Nephron (organoid): ENCODE data around the gene KDM5A.
"Not testable (repeated sequence)": the region's sequence is repeated elsewhere in the genome, so short reads cannot be mapped to it uniquely, and the experiment has no call there.

Source experiments
- H3K27ac Mint-ChIP-seq, 3 experiments: 2 replicates each; pipeline ENCODE4 v1.8.0; 2020; ENCODE audit warnings: mixed read lengths in 3 of 3, mild to moderate bottlenecking in 2 of 3, moderate library complexity in 1 of 3
- H3K27me3 Mint-ChIP-seq: 2 replicates; pipeline ENCODE4 v1.8.0; 2021; ENCODE audit warnings: low read depth, mild to moderate bottlenecking, moderate library complexity, mixed read lengths
- H3K36me3 Mint-ChIP-seq: 2 replicates; pipeline ENCODE4 v1.8.0; 2020; ENCODE audit warnings: low read depth, mixed read lengths
- H3K4me1 Mint-ChIP-seq: 2 replicates; pipeline ENCODE4 v1.8.0; 2020; ENCODE audit warnings: mixed read lengths
- H3K4me3 Mint-ChIP-seq, 3 experiments: 2 replicates each; pipeline ENCODE4 v1.8.0; 2020; ENCODE audit warnings: mild to moderate bottlenecking in 3 of 3, mixed read lengths in 3 of 3, moderate library complexity in 2 of 3
- H3K9me3 Mint-ChIP-seq: 2 replicates; pipeline ENCODE4 v1.8.0; 2020; ENCODE audit warnings: mixed read lengths
- TF ChIP-seq, protein P1 (sequence below), 3 experiments: fragments of 200-600 bp; sonication (generic); IDR thresholded peaks; one replicate each; pipeline ENCODE4 v1.5.0; 2021; ENCODE audit warnings: antibody characterized with exemption in 3 of 3; ENCODE audit not compliant: unreplicated experiment in 3 of 3

Gene KDM5A

DNA sequence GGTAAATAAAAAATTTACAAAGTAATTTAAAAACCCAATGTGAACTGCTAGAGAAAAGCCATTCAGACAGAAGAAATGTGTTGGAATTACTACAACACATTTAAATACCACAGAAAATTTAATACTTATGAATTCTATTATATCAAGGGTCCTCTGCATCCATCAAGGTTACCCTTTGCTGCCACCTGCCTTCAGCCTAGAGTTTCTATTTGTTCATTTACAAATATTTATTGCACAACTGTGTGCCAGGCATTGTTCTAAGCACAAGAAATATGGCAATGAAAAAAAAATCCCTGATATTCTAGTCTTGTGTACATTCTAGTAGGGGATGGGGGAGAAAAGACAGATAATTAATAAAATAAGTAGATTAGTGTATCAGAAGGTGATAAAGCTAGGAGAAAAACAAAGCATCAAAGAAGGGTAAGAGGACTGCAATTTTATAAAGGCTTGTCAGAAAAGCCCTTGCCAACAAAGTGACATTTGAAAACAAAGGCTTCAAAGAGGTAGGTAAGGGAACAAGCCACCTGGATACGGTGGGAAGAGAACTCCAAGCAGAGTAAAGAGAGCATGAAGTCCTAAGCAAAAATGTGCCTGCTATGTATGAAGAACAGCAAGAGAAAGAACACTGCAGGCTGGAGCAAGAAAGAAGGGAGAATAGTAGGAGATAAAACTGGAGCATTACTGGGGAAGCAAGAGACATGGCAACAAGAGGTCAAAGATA, 67.4 kb downstream of the KDM5A start:
- Mint-ChIP-seq H3K27me3 (no peaks in the 10 kb centered on the region), H3K4me1 (no peaks in the 10 kb centered on the region), H3K9me3 (no peaks in the 10 kb centered on the region), H3K27ac (peak overlapping the region in 1 of 3 experiments; percentile 33), H3K4me3 (no peak overlapping the region), H3K36me3 (peaks cover 78% of the 10 kb centered on the region)
- TF ChIP-seq, protein P1, sequence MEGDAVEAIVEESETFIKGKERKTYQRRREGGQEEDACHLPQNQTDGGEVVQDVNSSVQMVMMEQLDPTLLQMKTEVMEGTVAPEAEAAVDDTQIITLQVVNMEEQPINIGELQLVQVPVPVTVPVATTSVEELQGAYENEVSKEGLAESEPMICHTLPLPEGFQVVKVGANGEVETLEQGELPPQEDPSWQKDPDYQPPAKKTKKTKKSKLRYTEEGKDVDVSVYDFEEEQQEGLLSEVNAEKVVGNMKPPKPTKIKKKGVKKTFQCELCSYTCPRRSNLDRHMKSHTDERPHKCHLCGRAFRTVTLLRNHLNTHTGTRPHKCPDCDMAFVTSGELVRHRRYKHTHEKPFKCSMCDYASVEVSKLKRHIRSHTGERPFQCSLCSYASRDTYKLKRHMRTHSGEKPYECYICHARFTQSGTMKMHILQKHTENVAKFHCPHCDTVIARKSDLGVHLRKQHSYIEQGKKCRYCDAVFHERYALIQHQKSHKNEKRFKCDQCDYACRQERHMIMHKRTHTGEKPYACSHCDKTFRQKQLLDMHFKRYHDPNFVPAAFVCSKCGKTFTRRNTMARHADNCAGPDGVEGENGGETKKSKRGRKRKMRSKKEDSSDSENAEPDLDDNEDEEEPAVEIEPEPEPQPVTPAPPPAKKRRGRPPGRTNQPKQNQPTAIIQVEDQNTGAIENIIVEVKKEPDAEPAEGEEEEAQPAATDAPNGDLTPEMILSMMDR (IDR thresholded peaks at IDR 0.05; ENCODE audit: unreplicated experiment in 3 of 3), result peak; percentile 44 to 58 (median 51)

GRCh38 chr12:318759-319515, 70.2 kb downstream of the KDM5A start:
- Mint-ChIP-seq H3K4me3 (no peak overlapping the region), H3K9me3 (no peaks in the 10 kb centered on the region), H3K27ac (no peak overlapping the region), H3K4me1 (peaks cover 7% of the 10 kb centered on the region), H3K27me3 (no peaks in the 10 kb centered on the region), H3K36me3 (peaks cover 79% of the 10 kb centered on the region)
- TF ChIP-seq, protein P1 (IDR thresholded peaks at IDR 0.05; ENCODE audit: unreplicated experiment in 3 of 3), result no peak

- Mint-ChIP-seq H3K36me3 (peaks cover 98% of the 10 kb centered on the region), H3K9me3 (peaks cover 3% of the 10 kb centered on the region), H3K27me3 (no peaks in the 10 kb centered on the region), H3K4me1 (peaks cover 2% of the 10 kb centered on the region), H3K4me3 (no peak overlapping the region), H3K27ac (peak overlapping the region in 1 of 3 experiments; percentile 34)
- TF ChIP-seq, protein P1 (IDR thresholded peaks at IDR 0.05; ENCODE audit: unreplicated experiment in 3 of 3), result no peak
Measured at GRCh38 chr12:308511-308910, 80.6 kb downstream of the KDM5A start.

DNA sequence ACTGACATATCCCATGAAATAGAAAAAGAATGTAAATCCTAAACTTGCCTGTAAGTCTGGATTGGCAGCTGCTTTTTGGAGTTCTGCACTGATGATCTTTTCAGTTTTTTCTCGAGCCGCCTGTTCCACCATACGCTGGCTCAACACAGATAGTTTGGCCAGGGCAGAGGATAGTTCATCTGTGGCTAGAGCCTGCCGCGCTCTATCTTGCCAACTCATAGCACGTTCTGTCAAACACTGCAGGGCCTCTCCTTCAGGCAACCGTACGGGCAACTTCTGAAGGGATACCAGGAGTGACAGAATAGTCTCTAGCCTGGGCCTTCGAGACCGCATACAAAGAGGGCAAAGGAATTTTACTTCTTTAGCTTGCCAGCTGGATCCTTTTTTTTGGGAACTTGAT, 81.7 kb downstream of the KDM5A start:
- H3K4me1 Mint-ChIP-seq, result no peaks in the 10 kb centered on the region
- TF ChIP-seq, protein P1 (IDR thresholded peaks at IDR 0.05; ENCODE audit: unreplicated experiment in 3 of 3), result no peak
- H3K36me3 Mint-ChIP-seq, result peaks cover 100% of the 10 kb centered on the region
- peaks cover 9% of the 10 kb centered on the region for H3K9me3 Mint-ChIP-seq
- no peak overlapping the region for H3K4me3 Mint-ChIP-seq
- no peak overlapping the region for H3K27ac Mint-ChIP-seq
- H3K27me3 Mint-ChIP-seq, result no peaks in the 10 kb centered on the region

DNA sequence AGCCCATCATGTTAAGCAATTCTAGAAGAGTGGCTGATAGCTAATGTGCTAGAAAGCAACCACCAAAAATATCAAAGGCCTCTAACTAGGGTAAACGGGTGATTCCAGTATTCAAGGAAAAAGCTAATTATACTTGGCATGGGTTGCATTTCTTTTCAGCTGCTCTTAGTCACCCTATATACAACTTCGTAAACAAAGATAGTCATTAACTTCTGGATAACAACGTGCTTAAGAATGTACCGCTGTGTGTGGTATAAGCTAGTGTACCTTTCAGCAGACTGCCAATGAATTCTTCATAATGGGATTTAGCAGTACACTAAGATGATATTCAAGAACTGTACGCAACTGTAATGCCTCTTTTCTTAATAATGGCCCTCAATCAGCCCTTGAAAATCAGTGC, 84.3 kb downstream of the KDM5A start:
- Mint-ChIP-seq H3K9me3 (peaks cover 33% of the 10 kb centered on the region), H3K36me3 (peaks cover 100% of the 10 kb centered on the region), H3K27ac (no peak overlapping the region), H3K4me3 (no peak overlapping the region), H3K27me3 (no peaks in the 10 kb centered on the region), H3K4me1 (no peaks in the 10 kb centered on the region)
- TF ChIP-seq, protein P1 (IDR thresholded peaks at IDR 0.05; ENCODE audit: unreplicated experiment in 3 of 3), result no peak

- not testable (repeated sequence) for H3K27me3 Mint-ChIP-seq, H3K27ac Mint-ChIP-seq, H3K4me3 Mint-ChIP-seq, H3K4me1 Mint-ChIP-seq
- Mint-ChIP-seq H3K9me3 (peaks cover 44% of the 10 kb centered on the region), H3K36me3 (peaks cover 100% of the 10 kb centered on the region)
Measured at GRCh38 chr12:302766-303165, 86.4 kb downstream of the KDM5A start.

DNA sequence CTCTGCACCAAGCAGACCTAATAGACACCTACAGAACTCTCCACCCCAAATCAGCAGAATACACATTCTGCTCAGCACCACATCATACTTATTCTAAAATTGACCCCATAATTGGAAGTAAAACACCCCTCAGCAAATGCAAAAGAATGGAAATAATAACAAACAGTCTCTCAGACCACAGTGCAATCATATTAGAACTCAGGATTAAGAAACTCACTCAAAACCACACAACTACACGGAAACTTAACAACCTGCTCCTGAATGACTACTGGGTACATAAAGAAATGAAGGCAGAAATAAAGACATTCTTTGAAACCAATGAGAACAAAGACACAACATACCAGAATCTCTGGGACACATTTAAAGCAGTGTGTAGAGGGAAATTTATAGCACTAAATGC, 89.0 kb downstream of the KDM5A start:
- H3K27me3 Mint-ChIP-seq, H3K27ac Mint-ChIP-seq, H3K4me3 Mint-ChIP-seq, H3K4me1 Mint-ChIP-seq: not testable (repeated sequence)
- Mint-ChIP-seq H3K36me3 (peaks cover 99% of the 10 kb centered on the region), H3K9me3 (peaks cover 44% of the 10 kb centered on the region)

GRCh38 chr12:299511-299910, 89.6 kb downstream of the KDM5A start:
- H3K27me3 Mint-ChIP-seq, H3K27ac Mint-ChIP-seq, H3K4me1 Mint-ChIP-seq, H3K4me3 Mint-ChIP-seq: not testable (repeated sequence)
- Mint-ChIP-seq H3K9me3 (peaks cover 43% of the 10 kb centered on the region), H3K36me3 (peaks cover 99% of the 10 kb centered on the region)

- not testable (repeated sequence) for H3K4me1 Mint-ChIP-seq, H3K27me3 Mint-ChIP-seq
Measured at GRCh38 chr12:298059-298458, 91.1 kb downstream of the KDM5A start.

More at GRCh38 chr12:298059-298458, 91.1 kb downstream of the KDM5A start:
- Mint-ChIP-seq H3K9me3 (peaks cover 42% of the 10 kb centered on the region), H3K36me3 (peaks cover 99% of the 10 kb centered on the region)
- not testable (repeated sequence) for H3K4me3 Mint-ChIP-seq, H3K27ac Mint-ChIP-seq
